ENCODE measurements around the gene SIN3A.

SIN3A gene

DNA sequence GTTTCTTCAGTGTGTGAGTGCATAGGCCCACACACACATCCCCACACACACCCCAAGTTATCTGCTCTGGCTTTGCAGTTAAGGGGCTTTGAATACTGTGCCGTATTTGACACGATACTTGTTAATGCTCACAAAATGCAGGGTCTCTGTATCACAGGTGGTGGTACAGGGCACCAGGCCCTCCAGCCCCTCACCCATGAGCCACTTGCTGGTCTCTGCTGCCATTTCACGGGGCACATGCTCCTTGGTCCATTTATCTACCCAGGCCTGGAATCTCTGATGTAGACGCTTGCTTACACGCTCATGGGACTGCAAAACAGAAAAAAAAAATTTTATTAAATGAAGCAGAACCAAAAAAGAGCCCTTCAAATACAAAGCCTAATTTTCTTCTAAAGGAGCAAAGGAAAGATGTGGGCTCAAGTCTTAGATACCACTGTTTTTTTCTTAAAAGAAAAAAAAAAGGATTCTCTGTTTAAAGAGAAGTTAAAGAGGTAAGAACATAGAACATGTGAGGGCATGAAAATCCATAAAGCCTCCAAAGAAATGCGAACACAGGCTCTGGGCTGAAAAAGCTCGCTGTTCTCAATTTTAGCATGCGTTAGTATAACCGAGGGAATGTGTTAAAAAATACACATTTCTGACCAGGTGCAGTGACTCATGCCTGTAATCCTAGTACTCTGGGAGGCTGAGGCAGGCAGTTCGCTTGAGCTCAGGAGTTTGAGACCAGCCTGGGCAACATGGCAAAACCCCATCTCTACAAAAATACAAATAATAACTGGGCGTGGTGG, 79.4 kb downstream of the SIN3A start:
- DNase-seq (ENCODE audit: low read depth in 2 of 2), result no peak

DNA sequence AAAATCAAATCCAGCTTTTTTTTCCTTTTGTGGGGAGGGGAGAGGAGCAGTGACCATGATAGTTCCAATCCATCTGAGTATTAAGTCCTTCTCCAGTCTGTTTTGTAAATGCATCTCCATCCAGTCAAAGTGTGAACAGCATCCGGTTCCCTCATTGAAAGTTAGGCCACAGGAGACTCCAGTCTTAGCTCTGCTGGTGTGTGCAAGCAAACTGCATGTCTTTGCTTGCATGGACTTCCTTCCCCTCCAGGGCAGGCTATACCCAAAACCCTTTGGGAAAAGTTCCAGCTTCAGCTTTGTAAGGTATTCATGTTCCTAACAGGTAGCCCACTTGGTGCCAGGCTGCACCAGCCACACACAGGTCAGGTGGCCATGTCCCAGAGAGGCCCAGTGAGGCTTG, 80.0 kb downstream of the SIN3A start:
- no peak for DNase-seq (ENCODE audit: low read depth in 2 of 2)

GRCh38 chr15:75369897-75370581, 81.5 kb downstream of the SIN3A start:
- no peak for DNase-seq (ENCODE audit: low read depth in 2 of 2)

- DNase-seq (ENCODE audit: low read depth in 2 of 2), result no peak
These were observed 82.7 kb downstream of the SIN3A start for GRCh38 chr15:75368689-75369239.

DNA sequence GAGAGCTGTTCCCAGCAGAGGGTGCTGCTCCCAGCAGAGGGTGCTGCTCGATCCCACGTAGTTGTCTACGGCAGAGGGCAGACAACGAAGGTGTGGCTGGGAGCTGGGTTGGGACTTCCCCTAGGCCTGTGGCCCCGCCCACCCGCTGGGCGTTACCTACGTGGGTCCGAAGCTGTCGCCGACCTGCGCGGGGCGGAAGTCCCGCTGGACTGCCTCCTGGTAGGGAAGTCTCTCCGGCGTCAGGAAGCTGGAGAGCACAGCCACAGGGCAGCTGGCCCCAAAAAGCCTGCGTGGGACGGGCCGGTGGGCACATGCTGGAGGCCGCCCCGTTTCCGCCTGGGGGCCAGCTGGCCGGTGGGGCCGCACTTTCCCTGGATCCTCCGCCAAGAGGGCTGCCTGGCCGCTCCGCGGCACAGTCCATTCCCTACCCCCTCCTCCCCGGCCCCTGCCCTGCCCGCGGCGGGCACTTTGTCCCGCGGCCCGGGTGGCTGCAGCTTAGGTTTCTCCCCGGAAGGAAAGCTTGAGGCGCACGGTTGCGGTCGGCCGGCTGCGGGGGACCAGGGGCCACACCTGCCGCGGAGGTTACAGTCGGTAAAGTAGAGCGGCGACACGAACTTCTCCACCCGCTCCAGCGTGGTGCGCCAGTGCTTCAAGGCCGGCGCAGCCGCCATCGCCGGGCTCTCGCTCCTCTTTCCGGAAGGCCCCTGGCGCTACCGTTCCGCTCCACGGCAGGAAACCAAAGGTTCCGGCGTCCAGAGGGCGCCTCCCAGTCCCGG, 83.4 kb downstream of the SIN3A start, which contains the start of gene MAN2C1:
MAN2C1 (minus strand) TSS at position 695 of the 776 bp plus-strand sequence; CDS start at position 671, 24 bp downstream.
- DNase-seq (ENCODE audit: low read depth in 2 of 2), result peak; percentile 85 to 93

DNA sequence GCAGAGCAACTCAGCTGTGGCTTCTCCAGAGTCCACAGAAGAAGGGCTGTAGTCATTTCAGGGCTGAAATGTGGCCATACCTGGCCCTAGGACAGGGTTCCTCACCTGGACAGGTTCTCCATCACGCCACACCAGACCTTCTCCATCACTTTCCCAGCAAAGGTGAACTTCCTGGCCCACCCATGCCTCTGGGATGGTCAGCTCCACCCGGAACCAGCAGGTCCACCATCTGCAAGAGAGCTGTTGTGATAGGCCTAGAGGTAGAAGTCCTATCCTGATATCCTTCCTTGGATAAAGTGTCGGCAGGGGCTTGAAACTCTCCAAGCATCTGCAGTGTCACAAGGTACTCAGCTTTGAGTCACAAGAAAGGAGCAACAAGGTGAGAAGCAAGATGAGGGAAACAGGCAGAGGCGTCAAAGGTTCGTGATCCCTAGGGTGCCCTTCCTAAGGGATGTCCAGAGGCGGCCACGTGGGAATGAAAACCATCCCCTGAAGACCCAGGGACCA, 84.0 kb downstream of the SIN3A start:
- no peak for DNase-seq (ENCODE audit: low read depth in 2 of 2)

DNA sequence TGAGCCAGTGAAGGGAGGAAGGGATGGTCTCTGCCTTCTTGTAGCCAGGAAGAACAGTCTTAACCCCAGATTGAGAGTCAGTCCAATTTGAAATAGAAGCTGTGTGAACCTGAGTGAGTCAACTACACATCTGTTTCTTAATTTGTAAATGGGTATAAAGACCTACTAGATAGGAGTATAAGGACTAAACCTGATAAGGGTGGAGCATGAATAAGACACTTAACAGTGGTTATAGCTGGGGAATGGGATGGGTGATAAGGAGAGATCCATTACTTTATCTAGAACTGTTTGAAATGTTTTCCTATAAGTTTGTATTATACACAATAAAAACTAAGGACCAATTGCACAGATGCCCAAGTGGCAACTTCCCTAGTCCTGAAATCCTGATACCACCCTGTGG, 84.5 kb downstream of the SIN3A start:
- no peak for DNase-seq (ENCODE audit: low read depth in 2 of 2)

- DNase-seq (ENCODE audit: low read depth in 2 of 2), result no peak
These were observed 85.3 kb downstream of the SIN3A start for GRCh38 chr15:75366163-75366562.

GRCh38 chr15:75364881-75365280, 86.6 kb downstream of the SIN3A start:
- DNase-seq (ENCODE audit: low read depth in 2 of 2), result no peak

- no peak for DNase-seq (ENCODE audit: low read depth in 2 of 2)
These were observed 87.7 kb downstream of the SIN3A start for GRCh38 chr15:75363786-75364185.

- DNase-seq (ENCODE audit: low read depth in 2 of 2), result no peak
These were observed 88.7 kb downstream of the SIN3A start for GRCh38 chr15:75362642-75363249.

- DNase-seq (ENCODE audit: low read depth in 2 of 2), result no peak
These were observed 89.4 kb downstream of the SIN3A start for GRCh38 chr15:75361989-75362641.

DNA sequence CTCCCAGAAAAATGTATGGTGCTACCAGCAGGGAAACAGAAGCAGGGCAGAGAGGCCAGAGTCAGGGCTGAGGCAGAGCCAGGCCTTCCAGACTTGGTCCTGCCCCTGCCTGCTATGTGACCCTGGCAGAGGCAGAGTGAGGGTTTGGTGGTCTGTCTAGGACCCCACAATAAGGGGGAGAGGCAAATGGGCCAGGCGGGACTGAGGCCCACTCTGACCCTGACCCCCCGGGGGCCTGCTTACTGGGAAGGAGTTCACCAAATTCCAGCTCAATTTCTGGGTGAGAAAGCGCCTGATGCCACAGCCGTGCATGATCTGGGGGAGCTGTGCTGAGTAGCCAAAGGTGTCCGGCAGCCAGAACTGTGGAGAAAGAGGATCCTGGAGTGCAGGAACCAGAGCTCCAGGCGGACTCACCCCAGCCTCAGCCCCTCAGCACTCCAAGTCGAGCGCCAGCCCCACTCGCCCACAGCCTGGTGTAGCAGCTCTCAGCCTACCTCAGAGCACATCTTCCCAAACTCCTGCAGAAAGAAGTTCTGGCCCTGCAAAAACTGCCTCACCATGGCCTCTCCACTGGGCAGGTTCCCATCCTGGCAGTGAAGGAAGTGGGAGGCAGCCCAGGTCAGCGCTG, 90.0 kb downstream of the SIN3A start:
- no peak for DNase-seq (ENCODE audit: low read depth in 2 of 2)

DNA sequence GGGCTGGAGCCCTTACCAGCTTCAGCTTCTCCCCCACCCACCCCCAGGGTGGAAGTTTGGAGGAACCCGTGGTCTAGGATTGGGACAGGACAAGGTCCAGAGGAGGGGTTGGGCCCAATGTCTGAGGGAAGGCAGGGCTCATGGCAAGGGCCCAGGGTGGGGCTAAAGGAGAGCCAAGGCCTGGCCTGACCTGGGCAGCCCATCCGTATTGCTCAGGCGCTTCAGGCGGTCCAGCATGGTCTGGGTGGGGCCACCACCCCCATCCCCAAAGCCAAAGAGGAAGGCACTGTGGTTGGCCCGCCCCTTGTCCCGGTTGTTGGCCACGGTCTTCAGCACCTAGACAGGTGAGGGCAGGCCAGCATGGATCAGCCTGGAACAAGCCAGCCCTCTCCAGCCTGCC, 90.6 kb downstream of the SIN3A start:
- DNase-seq (ENCODE audit: low read depth in 2 of 2), result no peak

- DNase-seq (ENCODE audit: low read depth in 2 of 2), result no peak
These were observed 91.1 kb downstream of the SIN3A start for GRCh38 chr15:75360391-75360790.

DNA sequence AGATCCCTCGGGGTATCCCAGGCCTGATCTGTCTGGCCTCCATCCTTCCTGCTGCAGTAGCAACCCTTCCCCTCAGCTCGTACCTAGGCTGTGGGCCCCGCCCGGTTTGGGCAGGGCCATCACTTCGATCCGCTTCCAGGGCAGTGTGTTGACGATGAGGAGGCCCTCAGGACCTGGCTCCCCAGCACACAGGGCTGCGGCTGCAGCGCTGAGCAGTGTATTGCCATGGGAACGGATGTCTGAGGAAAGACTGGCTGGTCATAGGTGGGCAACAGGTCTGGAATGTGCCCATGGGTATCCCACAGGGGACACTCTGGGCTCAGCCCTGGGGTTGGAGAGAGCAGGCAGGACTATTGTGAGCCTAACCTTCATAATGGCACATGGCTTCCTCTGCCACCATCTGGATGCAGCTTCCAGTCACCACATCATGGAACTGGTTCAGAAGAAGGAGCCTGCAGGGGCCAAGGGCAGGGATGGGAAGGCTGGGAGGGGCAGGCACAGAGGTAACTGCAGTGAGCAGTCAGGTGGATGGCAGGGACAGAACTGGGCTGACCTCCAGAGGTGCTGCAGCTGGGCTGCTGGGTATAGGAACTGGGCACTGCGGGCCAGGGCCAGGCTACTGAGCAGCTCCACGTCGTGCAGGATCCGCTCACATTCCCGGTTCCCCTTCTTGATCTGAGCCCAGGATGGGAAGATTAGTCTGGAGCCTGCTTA, 91.8 kb downstream of the SIN3A start:
- no peak for DNase-seq (ENCODE audit: low read depth in 2 of 2)

DNA sequence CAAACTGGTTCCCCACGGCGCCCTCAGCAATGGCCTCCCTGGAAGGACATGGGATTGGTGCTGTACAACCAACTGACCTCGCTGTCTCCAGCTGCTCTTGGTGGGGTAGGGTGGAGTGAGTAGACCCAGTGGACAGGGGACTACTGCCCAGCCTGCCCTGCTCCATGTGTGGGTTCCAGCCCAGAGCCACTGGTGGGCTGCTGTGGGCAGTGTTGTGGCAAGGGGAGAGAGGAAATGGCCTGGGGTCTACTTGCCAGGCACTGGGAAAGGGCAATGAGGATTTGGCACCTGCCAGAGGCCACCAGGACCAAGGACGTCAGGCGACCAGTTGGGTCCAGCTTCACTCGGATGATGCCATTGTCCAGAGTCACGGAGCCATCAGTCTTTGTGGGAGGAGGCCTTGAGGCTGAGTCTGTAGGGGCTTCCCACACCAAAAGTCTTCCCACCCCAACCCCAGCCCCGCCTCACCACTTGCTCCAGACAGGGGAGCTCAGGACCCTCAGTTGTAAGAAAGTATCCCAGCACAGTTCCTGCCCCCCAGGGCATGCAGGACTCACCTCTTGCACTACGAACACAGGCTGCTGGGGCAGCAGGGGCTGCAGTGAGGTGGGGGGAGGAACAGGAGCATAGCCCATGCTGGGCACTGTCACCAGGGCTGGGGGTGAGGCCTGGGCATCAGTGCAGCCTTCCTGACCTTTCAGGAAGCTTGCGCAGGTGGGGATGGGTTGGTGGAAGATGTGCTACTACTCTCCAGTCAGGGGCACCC, 92.5 kb downstream of the SIN3A start:
- DNase-seq (ENCODE audit: low read depth in 2 of 2), result no peak

- DNase-seq (ENCODE audit: low read depth in 2 of 2), result no peak
These were observed 93.4 kb downstream of the SIN3A start for GRCh38 chr15:75357976-75358673.
